ENCODE results near the gene PMPCB.

The PMPCB gene

DNA sequence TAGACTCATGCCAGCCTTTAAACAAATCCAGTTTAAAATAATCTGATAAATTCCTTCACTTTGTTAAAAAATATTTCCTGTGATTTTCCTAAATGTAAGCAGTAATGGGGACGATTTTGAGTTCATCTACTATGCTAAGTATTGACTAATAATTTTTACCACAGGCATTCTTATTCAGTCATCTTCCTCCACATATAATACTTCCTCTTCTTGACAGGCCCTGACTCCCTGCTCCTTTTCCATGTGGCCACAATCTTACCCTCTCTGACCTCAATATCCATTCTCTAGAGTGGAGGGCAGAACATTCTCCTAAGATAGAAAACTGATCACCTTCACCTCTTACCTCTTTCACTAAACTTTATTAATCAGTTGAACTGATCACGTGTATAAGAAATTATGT lies 39.5 kb downstream of the PMPCB start:
- Histone ChIP-seq H3K36me3 (replicated peaks; ENCODE audit: low read depth, low read length) (peaks cover 47% of the 10 kb centered on the region), H3K9me3 (ENCODE audit: insufficient read depth, low read length) (no peaks in the 10 kb centered on the region), H2AFZ (ENCODE audit: low read depth, low read length) (no peak overlapping the region), H3K79me2 (ENCODE audit: low read length) (peaks cover 87% of the 10 kb centered on the region), H3K4me3 (ENCODE audit: low read length) (no peak overlapping the region), H3K27me3 (ENCODE audit: low read depth, low read length) (no peaks in the 10 kb centered on the region), H3K9ac (ENCODE audit: low read length) (no peak overlapping the region), H3K27ac (ENCODE audit: low read length) (no peak overlapping the region), H4K20me1 (ENCODE audit: insufficient read depth, low read length) (peaks cover 3% of the 10 kb centered on the region; the same call in 1 of the 2 replicates), H3K4me1 (ENCODE audit: low read length) (no peaks in the 10 kb centered on the region), H3K4me2 (ENCODE audit: low read length) (no peak overlapping the region)
- TF ChIP-seq, protein P1, sequence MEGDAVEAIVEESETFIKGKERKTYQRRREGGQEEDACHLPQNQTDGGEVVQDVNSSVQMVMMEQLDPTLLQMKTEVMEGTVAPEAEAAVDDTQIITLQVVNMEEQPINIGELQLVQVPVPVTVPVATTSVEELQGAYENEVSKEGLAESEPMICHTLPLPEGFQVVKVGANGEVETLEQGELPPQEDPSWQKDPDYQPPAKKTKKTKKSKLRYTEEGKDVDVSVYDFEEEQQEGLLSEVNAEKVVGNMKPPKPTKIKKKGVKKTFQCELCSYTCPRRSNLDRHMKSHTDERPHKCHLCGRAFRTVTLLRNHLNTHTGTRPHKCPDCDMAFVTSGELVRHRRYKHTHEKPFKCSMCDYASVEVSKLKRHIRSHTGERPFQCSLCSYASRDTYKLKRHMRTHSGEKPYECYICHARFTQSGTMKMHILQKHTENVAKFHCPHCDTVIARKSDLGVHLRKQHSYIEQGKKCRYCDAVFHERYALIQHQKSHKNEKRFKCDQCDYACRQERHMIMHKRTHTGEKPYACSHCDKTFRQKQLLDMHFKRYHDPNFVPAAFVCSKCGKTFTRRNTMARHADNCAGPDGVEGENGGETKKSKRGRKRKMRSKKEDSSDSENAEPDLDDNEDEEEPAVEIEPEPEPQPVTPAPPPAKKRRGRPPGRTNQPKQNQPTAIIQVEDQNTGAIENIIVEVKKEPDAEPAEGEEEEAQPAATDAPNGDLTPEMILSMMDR (IDR thresholded peaks at IDR 0.05; ENCODE audit: low read depth, low read length), result no peak
- no peak for TF ChIP-seq EZH2phosphoT487 (IDR thresholded peaks at IDR 0.05; ENCODE audit: low read depth)

DNA sequence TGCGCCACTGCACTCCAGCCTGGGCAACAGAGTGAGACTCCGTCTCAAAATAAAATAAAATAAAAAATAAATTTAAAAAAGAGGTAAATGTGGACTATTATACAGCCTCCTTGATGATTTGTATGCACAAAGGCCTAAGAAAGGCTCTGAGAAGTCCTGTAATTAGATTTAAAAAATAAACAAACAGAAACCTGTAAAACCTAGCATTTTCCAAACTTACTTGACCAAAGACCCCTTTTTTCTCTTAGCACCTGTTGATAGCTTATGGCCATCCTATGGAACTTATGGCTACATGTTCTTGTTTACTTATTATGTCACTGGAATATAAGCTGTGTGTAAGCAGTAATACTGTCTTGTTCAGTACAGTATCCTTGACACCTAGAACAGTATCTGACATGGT lies 41.6 kb downstream of the PMPCB start:
- Histone ChIP-seq H3K9me3 (ENCODE audit: insufficient read depth, low read length) (no peaks in the 10 kb centered on the region), H3K4me2 (ENCODE audit: low read length) (no peak overlapping the region), H3K79me2 (ENCODE audit: low read length) (peaks cover 89% of the 10 kb centered on the region), H4K20me1 (ENCODE audit: insufficient read depth, low read length) (peaks cover 3% of the 10 kb centered on the region; the same call in 1 of the 2 replicates), H3K4me3 (ENCODE audit: low read length) (no peak overlapping the region), H3K27ac (ENCODE audit: low read length) (no peak overlapping the region), H2AFZ (ENCODE audit: low read depth, low read length) (no peak overlapping the region), H3K36me3 (replicated peaks; ENCODE audit: low read depth, low read length) (peaks cover 43% of the 10 kb centered on the region), H3K4me1 (ENCODE audit: low read length) (peaks cover 8% of the 10 kb centered on the region), H3K9ac (ENCODE audit: low read length) (no peak overlapping the region), H3K27me3 (ENCODE audit: low read depth, low read length) (no peaks in the 10 kb centered on the region)
- TF ChIP-seq, protein P1 (IDR thresholded peaks at IDR 0.05; ENCODE audit: low read depth, low read length), result no peak
- TF ChIP-seq EZH2phosphoT487 (IDR thresholded peaks at IDR 0.05; ENCODE audit: low read depth), result no peak

DNA sequence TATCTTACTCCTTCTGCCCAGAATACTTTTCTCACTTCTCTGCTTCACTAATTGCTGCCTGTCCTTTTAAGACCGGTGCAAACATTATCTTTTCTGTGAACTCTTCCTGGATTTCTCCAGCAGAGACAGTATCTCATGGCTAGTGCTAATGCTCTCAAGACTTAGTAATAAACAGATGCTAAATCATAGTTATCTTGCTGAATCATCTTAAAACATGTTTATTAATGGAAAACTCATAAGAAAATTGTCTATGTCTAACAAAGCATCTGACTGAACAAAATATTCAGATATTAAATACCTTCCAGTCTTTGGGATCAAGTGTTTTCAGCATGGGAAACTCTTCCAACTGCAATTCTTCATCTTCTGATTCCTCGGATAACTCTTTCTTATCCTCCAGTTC lies 44.2 kb downstream of the PMPCB start:
- TF ChIP-seq EZH2phosphoT487 (IDR thresholded peaks at IDR 0.05; ENCODE audit: low read depth), result no peak
- TF ChIP-seq, protein P1 (IDR thresholded peaks at IDR 0.05; ENCODE audit: low read depth, low read length), result no peak
- H3K4me1 ChIP-seq (ENCODE audit: low read length), result peaks cover 9% of the 10 kb centered on the region
- peaks cover 42% of the 10 kb centered on the region for H3K36me3 ChIP-seq (replicated peaks; ENCODE audit: low read depth, low read length)
- H3K27me3 ChIP-seq (ENCODE audit: low read depth, low read length), result no peaks in the 10 kb centered on the region
- H3K4me2 ChIP-seq (ENCODE audit: low read length), result no peak overlapping the region
- no peak overlapping the region for H2AFZ ChIP-seq (ENCODE audit: low read depth, low read length)
- H3K79me2 ChIP-seq (ENCODE audit: low read length), result peaks cover 81% of the 10 kb centered on the region
- H4K20me1 ChIP-seq (ENCODE audit: insufficient read depth, low read length), result peaks cover 3% of the 10 kb centered on the region; the same call in 1 of the 2 replicates
- H3K27ac ChIP-seq (ENCODE audit: low read length), result no peak overlapping the region
- H3K9ac ChIP-seq (ENCODE audit: low read length), result no peak overlapping the region
- no peaks in the 10 kb centered on the region for H3K9me3 ChIP-seq (ENCODE audit: insufficient read depth, low read length)
- no peak overlapping the region for H3K4me3 ChIP-seq (ENCODE audit: low read length)

DNA sequence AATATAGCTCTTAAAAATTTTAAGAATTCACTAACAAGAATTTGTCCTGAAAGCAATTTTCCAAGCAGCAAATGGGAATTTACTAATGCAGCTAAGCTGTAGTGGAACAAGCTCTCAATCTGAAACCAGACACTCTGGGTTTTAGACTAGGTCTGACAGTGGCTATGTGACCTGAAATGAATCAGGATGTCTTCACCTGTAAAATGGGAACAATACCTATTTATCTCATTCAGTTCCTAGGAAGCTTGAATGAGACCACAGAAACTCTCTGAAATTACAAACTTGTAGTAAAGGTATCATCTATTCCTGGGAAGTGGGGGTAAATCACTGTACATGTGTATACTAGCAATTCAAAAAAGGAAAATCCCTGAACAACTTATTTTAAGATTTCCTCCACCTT lies 46.1 kb downstream of the PMPCB start:
- TF ChIP-seq, protein P1 (IDR thresholded peaks at IDR 0.05; ENCODE audit: low read depth, low read length), result no peak
- TF ChIP-seq EZH2phosphoT487 (IDR thresholded peaks at IDR 0.05; ENCODE audit: low read depth), result no peak
- Histone ChIP-seq H2AFZ (ENCODE audit: low read depth, low read length) (no peak overlapping the region), H3K36me3 (replicated peaks; ENCODE audit: low read depth, low read length) (peaks cover 27% of the 10 kb centered on the region), H3K9ac (ENCODE audit: low read length) (peak overlapping the region; percentile 94), H3K4me2 (ENCODE audit: low read length) (peak overlapping the region; percentile 93), H3K27me3 (ENCODE audit: low read depth, low read length) (no peaks in the 10 kb centered on the region), H3K4me3 (ENCODE audit: low read length) (peak overlapping the region; percentile 91), H3K27ac (ENCODE audit: low read length) (peak overlapping the region; percentile 68; the same call in 1 of the 2 replicates), H4K20me1 (ENCODE audit: insufficient read depth, low read length) (no peaks in the 10 kb centered on the region), H3K79me2 (ENCODE audit: low read length) (peaks cover 80% of the 10 kb centered on the region), H3K9me3 (ENCODE audit: insufficient read depth, low read length) (no peaks in the 10 kb centered on the region), H3K4me1 (ENCODE audit: low read length) (peaks cover 16% of the 10 kb centered on the region)

Data from OCI-LY3 (cell line).